ENCODE data around the gene LNX2. TPM values are rescaled to one million over a fixed set of nuclear protein-coding genes. Genes with fewer than 3 reads are reported as not detected.

LNX2 gene
- total and polyA plus RNA-seq, 4 experiments from 2014 or later: 6.6 to 13.0 (median 9.3) TPM

- Histone ChIP-seq H3K27me3 (ENCODE audit: insufficient read depth, low read length) (no peaks in the 10 kb centered on the region), H3K9me3 (ENCODE audit: control insufficient read depth in 1 of 2, low read length in 2 of 2) (peaks cover 5 to 10% of the 10 kb centered on the region in 2 donors), H3K4me1 (ENCODE audit: insufficient read depth, low read length) (no peaks in the 10 kb centered on the region), H3K36me3 (ENCODE audit: insufficient read depth, low read length) (peaks cover 30% of the 10 kb centered on the region), H3K4me3 (ENCODE audit: low read length in 2 of 2) (no peak overlapping the region), H3K27ac (ENCODE audit: low read depth, low read length) (no peak overlapping the region)
- ChIA-PET POLR2A (ENCODE audit: partially characterized antibody) (interaction anchor here (1.4 kb wide), 1 partner anchor 30 kb away, joined by 5 read pairs; the partner anchor contains the start of gene LNX2), CTCF (ENCODE audit: partially characterized antibody) (interaction anchor here (1.0 to 1.3 kb wide), 3 partner anchors 8 to 334 kb away, joined by 3 read pairs; no protein-coding TSS in a partner anchor)
- no peak for DNase-seq
- Mint-ChIP-seq H3K9me3 (peaks cover 0 to 27% (median 16%) of the 10 kb centered on the region in 8 donors), H3K27ac (no peak overlapping the region), H3K4me1 (peaks cover 3 to 7% (median 5%) of the 10 kb centered on the region in 4 donors), H3K4me3 (no peak overlapping the region), H3K27me3 (no peaks in the 10 kb centered on the region), H3K36me3 (peaks cover 46 to 62% of the 10 kb centered on the region in 2 donors)
- intact Hi-C loops (cut with micrococcal nuclease): no loop called here
Measured at GRCh38 chr13:27650312-27650711, 30.0 kb upstream of the LNX2 start.

DNA sequence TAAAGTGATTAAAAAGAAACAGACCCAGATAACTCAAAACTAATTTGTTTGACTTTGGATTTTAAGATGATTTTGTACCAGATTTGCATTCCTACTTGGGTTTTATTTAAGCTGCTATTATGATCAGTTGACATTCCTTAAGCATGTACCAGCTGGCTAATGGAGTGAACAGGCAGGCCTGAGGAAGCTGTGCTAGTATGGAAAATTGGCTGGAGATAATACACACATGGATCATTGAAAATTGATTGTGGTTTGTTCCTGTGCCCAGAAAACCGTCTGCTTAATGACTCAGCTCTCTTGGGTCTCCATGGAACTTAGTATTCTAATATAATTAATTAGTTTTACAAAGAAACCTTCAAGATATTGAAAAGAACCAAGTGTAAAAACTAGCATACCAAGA, 24.0 kb upstream of the LNX2 start:
- H3K36me3 ChIP-seq (ENCODE audit: insufficient read depth, low read length): peaks cover 12% of the 10 kb centered on the region
- CTCF ChIA-PET (ENCODE audit: partially characterized antibody): no interaction called here
- peaks cover 20 to 47% (median 36%) of the 10 kb centered on the region in 4 donors for H3K4me1 Mint-ChIP-seq
- H3K27me3 Mint-ChIP-seq: no peaks in the 10 kb centered on the region
- peaks cover 0 to 9% (median 3%) of the 10 kb centered on the region in 8 donors for H3K9me3 Mint-ChIP-seq
- no peak overlapping the region for H3K27ac Mint-ChIP-seq
- H3K27me3 ChIP-seq (ENCODE audit: insufficient read depth, low read length): no peaks in the 10 kb centered on the region
- peaks cover 18 to 36% of the 10 kb centered on the region in 2 donors for H3K36me3 Mint-ChIP-seq
- no peak overlapping the region for H3K4me3 Mint-ChIP-seq
- DNase-seq: no peak
- H3K9me3 ChIP-seq (ENCODE audit: control insufficient read depth in 1 of 2, low read length in 2 of 2): no peaks in the 10 kb centered on the region
- intact Hi-C loops (cut with micrococcal nuclease): no loop called here
- POLR2A ChIA-PET (ENCODE audit: partially characterized antibody): no interaction called here
- H3K4me3 ChIP-seq (ENCODE audit: low read length in 2 of 2): no peak overlapping the region
- no peak overlapping the region for H3K27ac ChIP-seq (ENCODE audit: low read depth, low read length)
- H3K4me1 ChIP-seq (ENCODE audit: insufficient read depth, low read length): peaks cover 4% of the 10 kb centered on the region

GRCh38 chr13:27643334-27644132, 23.2 kb upstream of the LNX2 start:
- H3K4me1 ChIP-seq (ENCODE audit: insufficient read depth, low read length): peaks cover 4% of the 10 kb centered on the region
- CTCF ChIA-PET (ENCODE audit: partially characterized antibody): no interaction called here
- H3K9me3 Mint-ChIP-seq: peaks cover 0 to 5% (median 0%) of the 10 kb centered on the region in 8 donors
- no peaks in the 10 kb centered on the region for H3K27me3 Mint-ChIP-seq
- no peak overlapping the region for H3K27ac Mint-ChIP-seq
- H3K9me3 ChIP-seq (ENCODE audit: control insufficient read depth in 1 of 2, low read length in 2 of 2): no peaks in the 10 kb centered on the region
- no peaks in the 10 kb centered on the region for H3K27me3 ChIP-seq (ENCODE audit: insufficient read depth, low read length)
- H3K4me1 Mint-ChIP-seq: peaks cover 20 to 53% (median 38%) of the 10 kb centered on the region in 4 donors
- intact Hi-C loops (cut with micrococcal nuclease): no loop called here
- H3K36me3 ChIP-seq (ENCODE audit: insufficient read depth, low read length): peaks cover 4% of the 10 kb centered on the region
- no peak for DNase-seq
- POLR2A ChIA-PET (ENCODE audit: partially characterized antibody): interaction anchor here (0.6 to 1.9 kb wide), 2 partner anchors 21 to 23 kb away, joined by 4 to 6 read pairs; partner anchors contain the start of genes LNX2 and POLR1D
- no peak overlapping the region for H3K4me3 Mint-ChIP-seq
- no peak overlapping the region for H3K4me3 ChIP-seq (ENCODE audit: low read length in 2 of 2)
- H3K36me3 Mint-ChIP-seq: peaks cover 13 to 28% of the 10 kb centered on the region in 2 donors
- no peak overlapping the region for H3K27ac ChIP-seq (ENCODE audit: low read depth, low read length)

GRCh38 chr13:27641711-27642502, 21.6 kb upstream of the LNX2 start:
- peaks cover 10 to 28% of the 10 kb centered on the region in 2 donors for H3K36me3 Mint-ChIP-seq
- Histone ChIP-seq H3K36me3 (ENCODE audit: insufficient read depth, low read length) (no peaks in the 10 kb centered on the region), H3K9me3 (ENCODE audit: control insufficient read depth in 1 of 2, low read length in 2 of 2) (no peaks in the 10 kb centered on the region), H3K4me3 (ENCODE audit: low read length in 2 of 2) (no peak overlapping the region), H3K27ac (ENCODE audit: low read depth, low read length) (no peak overlapping the region), H3K4me1 (ENCODE audit: insufficient read depth, low read length) (peaks cover 8% of the 10 kb centered on the region), H3K27me3 (ENCODE audit: insufficient read depth, low read length) (no peaks in the 10 kb centered on the region)
- intact Hi-C loops (cut with micrococcal nuclease): no loop called here
- peaks cover 29 to 64% (median 48%) of the 10 kb centered on the region in 4 donors for H3K4me1 Mint-ChIP-seq
- no peaks in the 10 kb centered on the region for H3K9me3 Mint-ChIP-seq
- ChIA-PET CTCF (ENCODE audit: partially characterized antibody) (interaction anchor here (0.9 kb wide), 1 partner anchor 12 kb away, joined by 3 read pairs; no protein-coding TSS in a partner anchor), POLR2A (ENCODE audit: partially characterized antibody) (interaction anchor here (1.9 kb wide), 1 partner anchor 20 kb away, joined by 6 read pairs; the partner anchor contains the start of gene POLR1D)
- no peaks in the 10 kb centered on the region for H3K27me3 Mint-ChIP-seq
- H3K4me3 Mint-ChIP-seq: no peak overlapping the region
- H3K27ac Mint-ChIP-seq: peak overlapping the region in 3 of 7 donors; percentile 8 to 45 (median 22)
- DNase-seq: no peak

DNA sequence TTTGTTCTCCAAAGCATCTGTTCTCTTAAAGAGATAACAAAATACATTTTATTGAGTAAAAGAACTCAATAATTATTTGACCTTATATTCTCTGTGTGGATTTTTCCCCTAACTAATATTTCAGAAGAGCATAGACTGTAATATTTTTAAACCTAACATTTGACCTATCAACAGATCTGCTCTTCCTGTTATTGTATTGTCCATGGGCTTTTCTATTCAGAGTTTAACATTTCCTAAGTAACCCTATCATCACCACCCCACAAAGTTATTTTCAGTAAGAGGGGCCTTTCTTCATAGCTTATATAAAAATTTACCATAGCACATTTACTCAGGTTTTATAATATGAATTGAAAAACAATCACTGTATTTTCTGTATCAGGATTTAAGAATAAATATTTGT, 18.9 kb upstream of the LNX2 start:
- no peaks in the 10 kb centered on the region for H3K27me3 ChIP-seq (ENCODE audit: insufficient read depth, low read length)
- no peak overlapping the region for H3K27ac ChIP-seq (ENCODE audit: low read depth, low read length)
- H3K9me3 ChIP-seq (ENCODE audit: control insufficient read depth in 1 of 2, low read length in 2 of 2): no peaks in the 10 kb centered on the region
- no peak overlapping the region for H3K4me3 ChIP-seq (ENCODE audit: low read length in 2 of 2)
- H3K36me3 Mint-ChIP-seq: peaks cover 7 to 12% of the 10 kb centered on the region in 2 donors
- H3K9me3 Mint-ChIP-seq: no peaks in the 10 kb centered on the region
- CTCF ChIA-PET (ENCODE audit: partially characterized antibody): interaction anchor here (1.2 to 1.9 kb wide), 2 partner anchors 101 to 191 kb away, joined by 3 to 9 read pairs; no protein-coding TSS in a partner anchor
- peak overlapping the region in 1 of 8 donors; percentile 1 for H3K4me3 Mint-ChIP-seq
- POLR2A ChIA-PET (ENCODE audit: partially characterized antibody): interaction anchor here (1.1 kb wide), 1 partner anchor 19 kb away, joined by 10 read pairs; the partner anchor contains the start of gene LNX2
- intact Hi-C loops (cut with micrococcal nuclease): no loop called here
- no peak for DNase-seq
- H3K36me3 ChIP-seq (ENCODE audit: insufficient read depth, low read length): no peaks in the 10 kb centered on the region
- peak overlapping the region in 1 of 7 donors; percentile 47 for H3K27ac Mint-ChIP-seq
- H3K27me3 Mint-ChIP-seq: no peaks in the 10 kb centered on the region
- H3K4me1 ChIP-seq (ENCODE audit: insufficient read depth, low read length): peaks cover 16% of the 10 kb centered on the region
- H3K4me1 Mint-ChIP-seq: peaks cover 43 to 64% (median 53%) of the 10 kb centered on the region in 4 donors

- H3K27me3 ChIP-seq (ENCODE audit: insufficient read depth, low read length): no peaks in the 10 kb centered on the region
- H3K36me3 Mint-ChIP-seq: peaks cover 11 to 16% of the 10 kb centered on the region in 2 donors
- CTCF ChIA-PET (ENCODE audit: partially characterized antibody): interaction anchor here (1.0 to 1.9 kb wide), 5 partner anchors 11 to 191 kb away, joined by 3 to 9 read pairs (median 4); partner anchors contain the start of gene LNX2
- POLR2A ChIA-PET (ENCODE audit: partially characterized antibody): interaction anchor here (0.5 to 1.1 kb wide), 2 partner anchors 18 kb away, joined by 3 to 10 read pairs; partner anchors contain the start of gene LNX2
- H3K36me3 ChIP-seq (ENCODE audit: insufficient read depth, low read length): no peaks in the 10 kb centered on the region
- no peak for DNase-seq
- no peaks in the 10 kb centered on the region for H3K9me3 Mint-ChIP-seq
- H3K27ac ChIP-seq (ENCODE audit: low read depth, low read length): no peak overlapping the region
- no peak overlapping the region for H3K4me3 ChIP-seq (ENCODE audit: low read length in 2 of 2)
- H3K9me3 ChIP-seq (ENCODE audit: control insufficient read depth in 1 of 2, low read length in 2 of 2): no peaks in the 10 kb centered on the region
- H3K4me3 Mint-ChIP-seq: no peak overlapping the region
- H3K4me1 ChIP-seq (ENCODE audit: insufficient read depth, low read length): peaks cover 16% of the 10 kb centered on the region
- no peaks in the 10 kb centered on the region for H3K27me3 Mint-ChIP-seq
- intact Hi-C loops (cut with micrococcal nuclease): no loop called here
- peak overlapping the region in 1 of 7 donors; percentile 27 for H3K27ac Mint-ChIP-seq
- peaks cover 45 to 58% (median 53%) of the 10 kb centered on the region in 4 donors for H3K4me1 Mint-ChIP-seq
Measured at GRCh38 chr13:27638521-27638920, 18.2 kb upstream of the LNX2 start.

Data from CD4-positive, alpha-beta memory T cell (primary cell).